GM12874 (cell line): ENCODE data around the gene MSI2.

ENCODE experiments used
- CTCF ChIP-seq: IDR thresholded peaks from 2 replicates; pipeline ENCODE4 v1.5.1; 2011; ENCODE audit warnings: low read depth, mild to moderate bottlenecking, control low read depth, low read length, moderate library complexity; ENCODE audit not compliant: insufficient read depth

Gene MSI2

GRCh38 chr17:57389473-57389872 is 133.2 kb downstream of the MSI2 start:
- no peak for TF ChIP-seq CTCF

- no peak for TF ChIP-seq CTCF
These were observed 134.9 kb downstream of the MSI2 start for GRCh38 chr17:57391076-57391825.

- TF ChIP-seq CTCF, result no peak
These were observed 135.6 kb downstream of the MSI2 start for GRCh38 chr17:57391857-57392471.

GRCh38 chr17:57393368-57393767 is 137.0 kb downstream of the MSI2 start:
- no peak for TF ChIP-seq CTCF

GRCh38 chr17:57394375-57394774 is 138.1 kb downstream of the MSI2 start:
- TF ChIP-seq CTCF, result no peak

GRCh38 chr17:57395721-57396321 is 139.5 kb downstream of the MSI2 start:
- TF ChIP-seq CTCF, result no peak

GRCh38 chr17:57396511-57396921 is 140.2 kb downstream of the MSI2 start:
- no peak for TF ChIP-seq CTCF
